Bronchial epithelial cell (primary cell): Measurements from ENCODE around the gene PPP1CC. TPM values are rescaled to one million over a fixed set of nuclear protein-coding genes. Genes with fewer than 3 reads are reported as not detected.

Source experiments
- DNase-seq: peaks from one replicate; pipeline ENCODE4 v3.0.0-alpha.2; 2010; ENCODE audit warnings: low read depth
- FAIRE-seq: peaks from 2 replicates; lab custom pipeline; 2011; peaks lifted over from hg19 to GRCh38; lab: Jason Lieb, UNC
- H3K27me3 ChIP-seq: 2 replicates; pipeline ENCODE4 v1.5.1; 2011; ENCODE audit warnings: low read length; ENCODE audit not compliant: control insufficient read depth, insufficient read depth
- H3K36me3 ChIP-seq: 2 replicates; pipeline ENCODE4 v1.5.1; 2011; ENCODE audit warnings: low read length; ENCODE audit not compliant: control insufficient read depth, insufficient read depth
- H3K4me3 ChIP-seq: 2 replicates; pipeline ENCODE4 v1.5.1; 2011; ENCODE audit warnings: mild to moderate bottlenecking, low read depth, low read length, control low read depth
- CTCF ChIP-seq: IDR thresholded peaks from 2 replicates; pipeline ENCODE4 v1.5.1; 2011; ENCODE audit warnings: mild to moderate bottlenecking, moderate library complexity, low read length, control low read depth, inconsistent platforms; ENCODE audit not compliant: insufficient read depth, severe bottlenecking
- total RNA-seq: library from RNA; depleted of rRNA; stranded (reverse); fragments of >200 nt; gene quantifications from 2 replicates; pipeline ENCODE4 v1.2.1, GENCODE V29; 2014

The PPP1CC gene
- total RNA-seq, 1 donor from 2014 or later: 86.6 TPM

DNA sequence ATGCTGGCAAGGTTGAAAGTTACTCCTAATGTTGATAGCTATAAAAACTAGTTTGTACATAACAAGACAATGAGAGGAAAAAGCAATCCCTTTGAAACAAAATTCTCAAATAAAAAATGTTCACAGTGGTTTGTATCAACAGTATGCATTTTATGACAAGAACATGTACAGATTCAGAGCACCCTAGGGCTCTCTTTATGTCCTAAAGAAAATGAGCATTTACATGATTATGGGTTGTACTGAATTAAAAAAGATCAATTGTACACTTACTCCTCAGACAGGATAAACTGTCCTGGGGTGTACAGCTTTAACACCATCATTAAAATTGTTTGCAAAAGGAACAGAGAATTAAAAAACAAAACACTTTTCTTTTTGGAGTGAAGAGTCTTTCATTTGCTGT is 22.2 kb downstream of the PPP1CC start:
- DNase-seq (no peak), FAIRE-seq (no peak)
- peaks cover 17% of the 10 kb centered on the region for H3K36me3 ChIP-seq
- no peaks in the 10 kb centered on the region for H3K27me3 ChIP-seq
- no peak overlapping the region for H3K4me3 ChIP-seq
- no peak for TF ChIP-seq CTCF

GRCh38 chr12:110718222-110718908 is 24.3 kb downstream of the PPP1CC start:
- no peak for FAIRE-seq
- Histone ChIP-seq H3K27me3 (no peaks in the 10 kb centered on the region), H3K4me3 (no peak overlapping the region), H3K36me3 (peaks cover 14% of the 10 kb centered on the region)
- TF ChIP-seq CTCF: no peak
- no peak for DNase-seq

- no peak for TF ChIP-seq CTCF
- H3K27me3 ChIP-seq: no peaks in the 10 kb centered on the region
- H3K4me3 ChIP-seq: no peak overlapping the region
- DNase-seq: no peak
- FAIRE-seq: no peak
- H3K36me3 ChIP-seq: peaks cover 8% of the 10 kb centered on the region
These were observed 25.7 kb downstream of the PPP1CC start for GRCh38 chr12:110717037-110717436.

GRCh38 chr12:110708917-110709316 is 33.8 kb downstream of the PPP1CC start:
- H3K36me3 ChIP-seq: no peaks in the 10 kb centered on the region
- DNase-seq (no peak), FAIRE-seq (no peak)
- TF ChIP-seq CTCF: no peak
- no peak overlapping the region for H3K4me3 ChIP-seq
- H3K27me3 ChIP-seq: no peaks in the 10 kb centered on the region

DNA sequence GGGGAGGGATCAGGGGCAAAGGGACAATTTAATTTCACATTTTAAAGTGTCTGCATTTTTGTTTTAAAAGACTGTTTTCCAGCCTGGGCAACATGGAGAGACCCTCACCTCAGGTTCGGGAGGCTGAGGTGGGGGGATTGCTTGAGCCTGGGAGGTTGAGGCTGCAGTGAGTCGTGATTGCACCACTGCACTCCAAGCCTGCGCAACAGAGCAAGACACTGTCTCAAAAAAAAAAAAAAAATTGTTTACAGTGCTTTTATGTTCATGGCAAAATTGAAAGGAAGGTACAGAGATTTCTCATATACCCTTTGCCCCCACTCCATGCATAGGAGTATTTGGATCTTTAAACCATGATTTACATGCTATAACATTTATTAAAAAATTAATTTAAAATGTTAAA is 37.4 kb downstream of the PPP1CC start:
- DNase-seq (no peak), FAIRE-seq (no peak)
- Histone ChIP-seq H3K27me3 (no peaks in the 10 kb centered on the region), H3K4me3 (no peak overlapping the region), H3K36me3 (no peaks in the 10 kb centered on the region)
- no peak for TF ChIP-seq CTCF

DNA sequence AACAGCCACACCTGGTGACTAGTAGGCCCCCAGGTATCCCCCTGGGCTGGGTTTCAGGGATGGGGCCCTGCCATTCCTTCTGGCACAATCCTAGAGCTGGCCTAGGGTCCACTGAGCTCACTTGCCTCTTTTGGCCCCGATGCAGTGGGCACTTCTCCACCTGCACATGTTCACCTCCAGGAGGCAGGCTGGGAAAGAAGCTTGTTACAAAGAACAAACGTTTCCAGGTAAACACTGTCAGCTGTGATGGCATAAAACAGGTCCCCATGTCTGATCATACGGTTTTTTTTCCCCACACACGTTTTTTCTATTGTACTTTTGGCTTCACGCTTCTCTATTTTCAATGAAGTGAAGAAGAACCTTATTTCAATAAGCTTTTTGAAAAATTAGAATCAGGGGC is 37.9 kb downstream of the PPP1CC start:
- FAIRE-seq (no peak), DNase-seq (peak; percentile 33)
- H3K4me3 ChIP-seq: no peak overlapping the region

More for the DNA sequence above, 37.9 kb downstream of the PPP1CC start:
- no peaks in the 10 kb centered on the region for H3K27me3 ChIP-seq
- TF ChIP-seq CTCF: peak; percentile 62
- H3K36me3 ChIP-seq: no peaks in the 10 kb centered on the region
